Measurements from ENCODE around the gene AGPAT4.

Gene AGPAT4

DNA sequence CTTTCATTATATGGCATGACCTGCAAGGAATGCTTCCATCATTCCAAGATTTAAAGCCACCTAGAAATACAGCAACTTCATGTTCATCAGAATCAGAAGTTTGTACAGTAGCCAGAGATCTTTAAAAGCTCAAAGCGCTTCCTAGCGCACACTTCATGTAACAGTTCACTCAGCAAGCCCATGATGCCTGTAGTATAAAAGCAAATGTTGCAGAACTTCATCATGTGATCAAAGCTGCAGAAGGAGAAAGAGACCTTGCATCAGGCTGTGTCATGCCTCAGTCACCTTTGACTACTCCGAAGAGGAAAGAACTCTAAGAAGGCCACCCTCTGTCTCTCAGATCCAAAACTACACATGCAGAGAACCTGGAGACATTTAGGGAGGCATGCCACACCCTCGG lies 78.5 kb downstream of the AGPAT4 start:
- TF ChIP-seq, protein P1, sequence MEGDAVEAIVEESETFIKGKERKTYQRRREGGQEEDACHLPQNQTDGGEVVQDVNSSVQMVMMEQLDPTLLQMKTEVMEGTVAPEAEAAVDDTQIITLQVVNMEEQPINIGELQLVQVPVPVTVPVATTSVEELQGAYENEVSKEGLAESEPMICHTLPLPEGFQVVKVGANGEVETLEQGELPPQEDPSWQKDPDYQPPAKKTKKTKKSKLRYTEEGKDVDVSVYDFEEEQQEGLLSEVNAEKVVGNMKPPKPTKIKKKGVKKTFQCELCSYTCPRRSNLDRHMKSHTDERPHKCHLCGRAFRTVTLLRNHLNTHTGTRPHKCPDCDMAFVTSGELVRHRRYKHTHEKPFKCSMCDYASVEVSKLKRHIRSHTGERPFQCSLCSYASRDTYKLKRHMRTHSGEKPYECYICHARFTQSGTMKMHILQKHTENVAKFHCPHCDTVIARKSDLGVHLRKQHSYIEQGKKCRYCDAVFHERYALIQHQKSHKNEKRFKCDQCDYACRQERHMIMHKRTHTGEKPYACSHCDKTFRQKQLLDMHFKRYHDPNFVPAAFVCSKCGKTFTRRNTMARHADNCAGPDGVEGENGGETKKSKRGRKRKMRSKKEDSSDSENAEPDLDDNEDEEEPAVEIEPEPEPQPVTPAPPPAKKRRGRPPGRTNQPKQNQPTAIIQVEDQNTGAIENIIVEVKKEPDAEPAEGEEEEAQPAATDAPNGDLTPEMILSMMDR (IDR thresholded peaks at IDR 0.05; ENCODE audit: low read depth, low read length), result no peak
- H3K4me3 ChIP-seq (replicated peaks in 1 of 2; ENCODE audit: low read depth in 2 of 2, low read length in 2 of 2), result no peak overlapping the region
- DNase-seq (ENCODE audit: low read depth in 2 of 2), result no peak

GRCh38 chr6:161194374-161194773 lies 79.5 kb downstream of the AGPAT4 start:
- H3K4me3 ChIP-seq (replicated peaks in 1 of 2; ENCODE audit: low read depth in 2 of 2, low read length in 2 of 2), result no peak overlapping the region
- TF ChIP-seq, protein P1 (IDR thresholded peaks at IDR 0.05; ENCODE audit: low read depth, low read length), result no peak
- DNase-seq (ENCODE audit: low read depth in 2 of 2), result no peak

DNA sequence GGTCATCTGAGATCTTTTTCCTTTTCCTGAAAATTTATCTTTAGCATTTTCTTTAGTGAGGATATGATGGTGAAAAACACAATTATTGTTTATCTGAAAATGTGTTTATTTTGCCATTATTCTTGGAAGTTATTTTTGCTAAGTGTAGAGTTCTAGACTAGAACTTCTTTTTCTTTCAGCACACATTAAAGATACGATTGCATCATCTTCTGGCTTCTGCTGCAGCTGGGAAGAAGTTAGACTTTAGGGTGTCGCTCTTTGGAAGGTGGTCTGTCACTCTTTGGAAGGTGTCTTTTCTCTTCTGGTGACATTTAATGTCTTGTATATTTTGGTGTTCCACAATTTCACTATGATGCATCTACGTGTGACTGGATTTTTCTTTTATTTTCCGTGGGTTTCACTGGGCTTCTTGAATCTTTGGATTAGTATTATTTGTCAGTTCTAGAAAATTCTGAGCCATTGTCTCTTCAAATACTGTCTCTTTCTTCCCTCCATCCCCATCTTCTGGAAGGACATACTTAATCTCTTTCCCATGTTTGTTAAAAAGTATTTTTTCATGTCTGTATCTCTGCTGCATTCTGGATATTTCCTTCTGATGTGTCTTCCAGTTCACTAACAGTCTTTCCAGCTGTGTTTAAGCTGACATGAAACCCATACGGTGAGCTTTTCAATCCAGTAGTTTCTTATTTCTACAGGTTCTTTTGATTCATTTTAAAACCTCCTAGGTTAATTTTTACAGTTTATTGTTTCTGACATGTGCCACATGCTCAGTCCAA lies 81.0 kb downstream of the AGPAT4 start:
- TF ChIP-seq, protein P1 (IDR thresholded peaks at IDR 0.05; ENCODE audit: low read depth, low read length), result no peak
- no peak overlapping the region for H3K4me3 ChIP-seq (replicated peaks in 1 of 2; ENCODE audit: low read depth in 2 of 2, low read length in 2 of 2)
- no peak for DNase-seq (ENCODE audit: low read depth in 2 of 2)

DNA sequence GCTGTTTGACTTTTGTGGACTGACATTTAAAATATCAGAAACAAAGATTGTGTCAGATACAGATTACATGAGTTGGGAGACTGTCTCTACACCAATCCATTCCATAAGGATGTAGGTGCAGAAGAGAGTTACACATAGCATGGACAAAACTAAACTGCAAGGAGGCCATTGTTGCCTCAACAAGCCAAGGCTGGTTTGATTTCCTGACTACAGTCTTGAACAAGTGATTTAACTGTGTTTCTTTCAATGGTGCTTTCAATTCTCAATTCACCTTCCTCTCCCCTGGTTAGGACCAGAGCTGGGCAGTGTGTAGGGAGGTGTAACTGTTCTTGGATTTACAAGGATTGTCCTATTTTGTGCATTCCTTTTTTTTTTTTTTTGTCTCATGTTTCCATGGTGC lies 82.2 kb downstream of the AGPAT4 start:
- TF ChIP-seq, protein P1 (IDR thresholded peaks at IDR 0.05; ENCODE audit: low read depth, low read length), result no peak
- DNase-seq (ENCODE audit: low read depth in 2 of 2), result no peak
- H3K4me3 ChIP-seq (replicated peaks in 1 of 2; ENCODE audit: low read depth in 2 of 2, low read length in 2 of 2), result no peak overlapping the region

DNA sequence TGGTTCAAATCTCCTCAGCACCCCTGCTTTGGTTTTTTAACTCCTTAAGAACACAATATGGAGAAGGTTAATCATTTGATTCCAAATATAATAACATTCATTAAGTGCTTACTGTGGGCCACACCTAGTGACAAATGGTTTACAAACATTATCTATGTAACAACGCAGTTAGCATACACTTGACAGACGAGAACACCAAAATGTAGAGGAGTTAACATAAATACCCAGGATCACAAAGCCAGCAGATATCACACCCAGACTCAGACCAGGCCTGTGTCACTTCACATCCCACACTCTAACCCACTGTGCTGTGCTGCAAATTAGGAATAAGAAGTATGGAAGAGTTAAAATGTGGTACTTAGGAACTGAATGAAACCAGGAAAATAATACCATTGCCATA lies 82.9 kb downstream of the AGPAT4 start:
- no peak for DNase-seq (ENCODE audit: low read depth in 2 of 2)
- TF ChIP-seq, protein P1 (IDR thresholded peaks at IDR 0.05; ENCODE audit: low read depth, low read length), result no peak
- H3K4me3 ChIP-seq (replicated peaks in 1 of 2; ENCODE audit: low read depth in 2 of 2, low read length in 2 of 2), result no peak overlapping the region

- H3K4me3 ChIP-seq (replicated peaks in 1 of 2; ENCODE audit: low read depth in 2 of 2, low read length in 2 of 2), result no peak overlapping the region
- TF ChIP-seq, protein P1 (IDR thresholded peaks at IDR 0.05; ENCODE audit: low read depth, low read length), result no peak
- no peak for DNase-seq (ENCODE audit: low read depth in 2 of 2)
Observed at GRCh38 chr6:161189891-161190290, 84.0 kb downstream of the AGPAT4 start.
